Measurements from ENCODE around the gene NMU.
"Not testable (repeated sequence)": the region's sequence is repeated elsewhere in the genome, so short reads cannot be mapped to it uniquely, and the experiment has no call there.

NMU gene

GRCh38 chr4:55618546-55619143 lies 17.5 kb downstream of the NMU start:
- no peak for DNase-seq

GRCh38 chr4:55617587-55618197 lies 18.4 kb downstream of the NMU start:
- no peak for DNase-seq

GRCh38 chr4:55615008-55615407 lies 21.1 kb downstream of the NMU start:
- no peak for DNase-seq

- DNase-seq: no peak
Observed at GRCh38 chr4:55613621-55614020, 22.5 kb downstream of the NMU start.

- no peak for DNase-seq
Observed at GRCh38 chr4:55612341-55612740, 23.8 kb downstream of the NMU start.

- no peak for DNase-seq
Observed at GRCh38 chr4:55611358-55612059, 24.6 kb downstream of the NMU start.

GRCh38 chr4:55610381-55610780 lies 25.7 kb downstream of the NMU start:
- no peak for DNase-seq

- DNase-seq: no peak
Observed at GRCh38 chr4:55609393-55609866, 26.7 kb downstream of the NMU start.

- DNase-seq: no peak
Observed at GRCh38 chr4:55608591-55608990, 27.5 kb downstream of the NMU start.

- DNase-seq: no peak
Observed at GRCh38 chr4:55604996-55605395, 31.1 kb downstream of the NMU start.

- DNase-seq: no peak
Observed at GRCh38 chr4:55600640-55601039, 35.5 kb downstream of the NMU start.

GRCh38 chr4:55598641-55599040 lies 37.5 kb downstream of the NMU start:
- no peak for DNase-seq

GRCh38 chr4:55592014-55592413 lies 44.1 kb downstream of the NMU start, which contains the start of gene PDCL2:
Gene PDCL2 (minus strand): TSS chr4:55592245. CDS start chr4:55592109, 136 bp downstream.
- DNase-seq: no peak

GRCh38 chr4:55588160-55588559 lies 47.9 kb downstream of the NMU start:
- no peak for DNase-seq

GRCh38 chr4:55582773-55583172 lies 53.3 kb downstream of the NMU start:
- not testable (repeated sequence) for DNase-seq

- no peak for DNase-seq
Observed at GRCh38 chr4:55578341-55579010, 57.6 kb downstream of the NMU start.

GRCh38 chr4:55575513-55575912 lies 60.6 kb downstream of the NMU start:
- no peak for DNase-seq

GRCh38 chr4:55574252-55574651 lies 61.8 kb downstream of the NMU start:
- DNase-seq: no peak

- no peak for DNase-seq
Observed at GRCh38 chr4:55571806-55572205, 64.3 kb downstream of the NMU start.

- DNase-seq: no peak
Observed at GRCh38 chr4:55568905-55569504, 67.1 kb downstream of the NMU start.

- DNase-seq: no peak
Observed at GRCh38 chr4:55561889-55562288, 74.2 kb downstream of the NMU start.

GRCh38 chr4:55560096-55560495 lies 76.0 kb downstream of the NMU start:
- DNase-seq: no peak

GRCh38 chr4:55554453-55555030 lies 81.6 kb downstream of the NMU start:
- peak; percentile 0 for DNase-seq
